WTC11 (cell line): ENCODE results near the gene ARMH4. TPM values are rescaled to one million over a fixed set of nuclear protein-coding genes. Genes with fewer than 3 reads are reported as not detected.

Experiments used
- ATAC-seq: fragments of 200-7000 bp; cut with Tn5 transposase; 2 replicates; pipeline ENCODE4 v1.10.0; 2021; ENCODE audit warnings: mild to moderate bottlenecking, moderate library complexity
- CTCF ChIA-PET: fragments of 300-600 bp; sonication (Branson Sonifier 250); formaldehyde crosslinking; loops from one replicate; lab custom pipeline; 2021; ENCODE audit warnings: antibody characterized with exemption; lab: Charles Lee
- POLR2A ChIA-PET: fragments of 350-600 bp; sonication (Branson Sonifier 250); formaldehyde crosslinking; loops from one replicate; lab custom pipeline; 2021; ENCODE audit warnings: antibody characterized with exemption; lab: Charles Lee
- DNase-seq: peaks from one replicate; pipeline ENCODE4 v3.0.0; 2021; ENCODE audit warnings: low spot score
- H3K27ac Mint-ChIP-seq: 2 replicates; pipeline ENCODE4 v1.8.0; 2021; ENCODE audit warnings: mixed read lengths
- H3K27me3 Mint-ChIP-seq: 2 replicates; pipeline ENCODE4 v1.8.0; 2021; ENCODE audit warnings: low read depth, mild to moderate bottlenecking, moderate library complexity, mixed read lengths
- H3K36me3 Mint-ChIP-seq: 2 replicates; pipeline ENCODE4 v1.8.0; 2021; ENCODE audit warnings: mixed read lengths
- H3K4me1 Mint-ChIP-seq: 2 replicates; pipeline ENCODE4 v1.8.0; 2022; ENCODE audit warnings: mixed read lengths
- H3K4me3 Mint-ChIP-seq: 2 replicates; pipeline ENCODE4 v1.8.0; 2021; ENCODE audit warnings: mild to moderate bottlenecking, moderate library complexity, mixed read lengths
- H3K9me3 Mint-ChIP-seq: 2 replicates; pipeline ENCODE4 v1.8.0; 2021; ENCODE audit warnings: mixed read lengths
- ELF4 ChIP-seq: sonication (generic); formaldehyde crosslinking; IDR thresholded peaks from 2 replicates; pipeline ENCODE4 v1.8.1; 2022; ENCODE audit warnings: low read depth, mild to moderate bottlenecking, moderate library complexity, missing genetic modification reagents
- GABPB1 ChIP-seq: sonication (generic); formaldehyde crosslinking; IDR thresholded peaks from 2 replicates; pipeline ENCODE4 v1.8.1; 2023; ENCODE audit warnings: mild to moderate bottlenecking, missing genetic modification reagents
- MYBL2 ChIP-seq: sonication (generic); formaldehyde crosslinking; IDR thresholded peaks from 2 replicates; pipeline ENCODE4 v1.8.1; 2023; ENCODE audit warnings: mild to moderate bottlenecking, moderate library complexity, missing genetic modification reagents
- SMAD4 ChIP-seq: sonication (generic); formaldehyde crosslinking; IDR thresholded peaks from 2 replicates; pipeline ENCODE4 v1.8.0; 2022; ENCODE audit warnings: mild to moderate bottlenecking, missing genetic modification reagents
- ZNF138 ChIP-seq: sonication (generic); formaldehyde crosslinking; conservative IDR thresholded peaks from 2 replicates; pipeline ENCODE4 v1.8.1; 2022; ENCODE audit warnings: mild to moderate bottlenecking, moderate library complexity, missing genetic modification reagents
- ZNF263 ChIP-seq: sonication (generic); formaldehyde crosslinking; IDR thresholded peaks from 2 replicates; pipeline ENCODE4 v1.8.1; 2022; ENCODE audit warnings: low read depth, mild to moderate bottlenecking, moderate library complexity, missing genetic modification reagents
- ZNF671 ChIP-seq: fragments of 250-450 bp; sonication (Bioruptor Pico); IDR thresholded peaks from 2 replicates; pipeline ENCODE4 v1.8.0; 2021; ENCODE audit warnings: mild to moderate bottlenecking
- total RNA-seq: library from RNA; stranded (reverse); gene quantifications from 3 replicates; pipeline ENCODE4 v1.2.3, GENCODE V29; 2021
- TF ChIP-seq, protein P1 (sequence below): sonication (generic); formaldehyde crosslinking; IDR thresholded peaks from 2 replicates; pipeline ENCODE4 v1.8.0; 2023; ENCODE audit warnings: missing genetic modification reagents, mild to moderate bottlenecking, borderline replicate concordance
- TF ChIP-seq, protein P2 (sequence below): fragments of 250-450 bp; sonication (Bioruptor Pico); IDR thresholded peaks from 2 replicates; pipeline ENCODE4 v2.1.2; 2022; ENCODE audit warnings: mild to moderate bottlenecking, moderate library complexity
- TF ChIP-seq, protein P3 (sequence below): sonication (generic); formaldehyde crosslinking; IDR thresholded peaks from 2 replicates; pipeline ENCODE4 v1.8.1; 2023; ENCODE audit warnings: mild to moderate bottlenecking, missing genetic modification reagents
- TF ChIP-seq, protein P4 (sequence below): sonication (generic); formaldehyde crosslinking; IDR thresholded peaks from 2 replicates; pipeline ENCODE4 v1.8.1; 2023; ENCODE audit warnings: mild to moderate bottlenecking, missing genetic modification reagents, borderline replicate concordance
- TF ChIP-seq, protein P5 (sequence below): sonication (generic); formaldehyde crosslinking; IDR thresholded peaks from 2 replicates; pipeline ENCODE4 v1.8.1; 2022; ENCODE audit warnings: low read depth, mild to moderate bottlenecking, moderate library complexity, missing genetic modification reagents, borderline replicate concordance
- TF ChIP-seq, protein P6 (sequence below): sonication (generic); formaldehyde crosslinking; IDR thresholded peaks from 2 replicates; pipeline ENCODE4 v1.8.0; 2022; ENCODE audit warnings: mild to moderate bottlenecking, missing genetic modification reagents
- TF ChIP-seq, protein P7 (sequence below): sonication (generic); formaldehyde crosslinking; IDR thresholded peaks from 2 replicates; pipeline ENCODE4 v1.8.1; 2022; ENCODE audit warnings: missing genetic modification reagents, borderline replicate concordance
- TF ChIP-seq, protein P8 (sequence below): sonication (generic); formaldehyde crosslinking; IDR thresholded peaks from 2 replicates; pipeline ENCODE4 v1.8.0; 2022; ENCODE audit warnings: mild to moderate bottlenecking, missing genetic modification reagents
- TF ChIP-seq, protein P9 (sequence below): sonication (generic); formaldehyde crosslinking; IDR thresholded peaks from 2 replicates; pipeline ENCODE4 v1.8.1; 2023; ENCODE audit warnings: mild to moderate bottlenecking, missing genetic modification reagents, moderate library complexity
- TF ChIP-seq, protein P10 (sequence below): sonication (generic); formaldehyde crosslinking; IDR thresholded peaks from 2 replicates; pipeline ENCODE4 v1.8.1; 2022; ENCODE audit warnings: mild to moderate bottlenecking, moderate library complexity, missing genetic modification reagents

Gene ARMH4
- total RNA-seq, 1 experiment from 2014 or later: 12.2 TPM

DNA sequence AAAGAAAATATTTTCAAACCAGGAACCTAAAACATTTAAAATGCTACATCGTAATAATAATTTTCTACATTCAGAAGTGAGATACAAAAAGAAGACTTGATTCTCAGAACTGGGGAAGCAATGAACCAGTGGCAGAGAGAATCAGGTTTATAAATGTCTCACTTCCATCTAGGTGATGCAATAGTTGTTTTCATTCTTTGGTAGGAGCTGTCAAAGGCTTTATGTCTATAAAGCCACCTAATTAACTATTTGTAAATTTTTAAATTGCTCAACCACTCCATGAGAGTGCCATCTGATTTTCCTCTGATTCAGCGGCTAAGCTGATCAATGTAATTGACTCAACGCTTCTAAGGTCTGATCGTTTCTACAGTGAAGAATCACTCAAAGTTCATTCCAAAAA is 66.1 kb downstream of the ARMH4 start:
- Mint-ChIP-seq H3K9me3 (no peaks in the 10 kb centered on the region), H3K4me3 (no peak overlapping the region), H3K27ac (no peak overlapping the region), H3K4me1 (peaks cover 9% of the 10 kb centered on the region), H3K36me3 (no peaks in the 10 kb centered on the region), H3K27me3 (no peaks in the 10 kb centered on the region)
- TF ChIP-seq ZNF138 (CRISPR knock-in tag): no peak
- TF ChIP-seq, protein P1, sequence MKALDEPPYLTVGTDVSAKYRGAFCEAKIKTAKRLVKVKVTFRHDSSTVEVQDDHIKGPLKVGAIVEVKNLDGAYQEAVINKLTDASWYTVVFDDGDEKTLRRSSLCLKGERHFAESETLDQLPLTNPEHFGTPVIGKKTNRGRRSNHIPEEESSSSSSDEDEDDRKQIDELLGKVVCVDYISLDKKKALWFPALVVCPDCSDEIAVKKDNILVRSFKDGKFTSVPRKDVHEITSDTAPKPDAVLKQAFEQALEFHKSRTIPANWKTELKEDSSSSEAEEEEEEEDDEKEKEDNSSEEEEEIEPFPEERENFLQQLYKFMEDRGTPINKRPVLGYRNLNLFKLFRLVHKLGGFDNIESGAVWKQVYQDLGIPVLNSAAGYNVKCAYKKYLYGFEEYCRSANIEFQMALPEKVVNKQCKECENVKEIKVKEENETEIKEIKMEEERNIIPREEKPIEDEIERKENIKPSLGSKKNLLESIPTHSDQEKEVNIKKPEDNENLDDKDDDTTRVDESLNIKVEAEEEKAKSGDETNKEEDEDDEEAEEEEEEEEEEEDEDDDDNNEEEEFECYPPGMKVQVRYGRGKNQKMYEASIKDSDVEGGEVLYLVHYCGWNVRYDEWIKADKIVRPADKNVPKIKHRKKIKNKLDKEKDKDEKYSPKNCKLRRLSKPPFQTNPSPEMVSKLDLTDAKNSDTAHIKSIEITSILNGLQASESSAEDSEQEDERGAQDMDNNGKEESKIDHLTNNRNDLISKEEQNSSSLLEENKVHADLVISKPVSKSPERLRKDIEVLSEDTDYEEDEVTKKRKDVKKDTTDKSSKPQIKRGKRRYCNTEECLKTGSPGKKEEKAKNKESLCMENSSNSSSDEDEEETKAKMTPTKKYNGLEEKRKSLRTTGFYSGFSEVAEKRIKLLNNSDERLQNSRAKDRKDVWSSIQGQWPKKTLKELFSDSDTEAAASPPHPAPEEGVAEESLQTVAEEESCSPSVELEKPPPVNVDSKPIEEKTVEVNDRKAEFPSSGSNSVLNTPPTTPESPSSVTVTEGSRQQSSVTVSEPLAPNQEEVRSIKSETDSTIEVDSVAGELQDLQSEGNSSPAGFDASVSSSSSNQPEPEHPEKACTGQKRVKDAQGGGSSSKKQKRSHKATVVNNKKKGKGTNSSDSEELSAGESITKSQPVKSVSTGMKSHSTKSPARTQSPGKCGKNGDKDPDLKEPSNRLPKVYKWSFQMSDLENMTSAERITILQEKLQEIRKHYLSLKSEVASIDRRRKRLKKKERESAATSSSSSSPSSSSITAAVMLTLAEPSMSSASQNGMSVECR (CRISPR knock-in tag): no peak
- TF ChIP-seq, protein P2, sequence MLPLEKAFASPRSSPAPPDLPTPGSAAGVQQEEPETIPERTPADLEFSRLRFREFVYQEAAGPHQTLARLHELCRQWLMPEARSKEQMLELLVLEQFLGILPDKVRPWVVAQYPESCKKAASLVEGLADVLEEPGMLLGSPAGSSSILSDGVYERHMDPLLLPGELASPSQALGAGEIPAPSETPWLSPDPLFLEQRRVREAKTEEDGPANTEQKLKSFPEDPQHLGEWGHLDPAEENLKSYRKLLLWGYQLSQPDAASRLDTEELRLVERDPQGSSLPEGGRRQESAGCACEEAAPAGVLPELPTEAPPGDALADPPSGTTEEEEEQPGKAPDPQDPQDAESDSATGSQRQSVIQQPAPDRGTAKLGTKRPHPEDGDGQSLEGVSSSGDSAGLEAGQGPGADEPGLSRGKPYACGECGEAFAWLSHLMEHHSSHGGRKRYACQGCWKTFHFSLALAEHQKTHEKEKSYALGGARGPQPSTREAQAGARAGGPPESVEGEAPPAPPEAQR (CRISPR knock-in tag): no peak
- TF ChIP-seq, protein P3, sequence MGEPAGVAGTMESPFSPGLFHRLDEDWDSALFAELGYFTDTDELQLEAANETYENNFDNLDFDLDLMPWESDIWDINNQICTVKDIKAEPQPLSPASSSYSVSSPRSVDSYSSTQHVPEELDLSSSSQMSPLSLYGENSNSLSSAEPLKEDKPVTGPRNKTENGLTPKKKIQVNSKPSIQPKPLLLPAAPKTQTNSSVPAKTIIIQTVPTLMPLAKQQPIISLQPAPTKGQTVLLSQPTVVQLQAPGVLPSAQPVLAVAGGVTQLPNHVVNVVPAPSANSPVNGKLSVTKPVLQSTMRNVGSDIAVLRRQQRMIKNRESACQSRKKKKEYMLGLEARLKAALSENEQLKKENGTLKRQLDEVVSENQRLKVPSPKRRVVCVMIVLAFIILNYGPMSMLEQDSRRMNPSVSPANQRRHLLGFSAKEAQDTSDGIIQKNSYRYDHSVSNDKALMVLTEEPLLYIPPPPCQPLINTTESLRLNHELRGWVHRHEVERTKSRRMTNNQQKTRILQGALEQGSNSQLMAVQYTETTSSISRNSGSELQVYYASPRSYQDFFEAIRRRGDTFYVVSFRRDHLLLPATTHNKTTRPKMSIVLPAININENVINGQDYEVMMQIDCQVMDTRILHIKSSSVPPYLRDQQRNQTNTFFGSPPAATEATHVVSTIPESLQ (CRISPR knock-in tag): no peak
- TF ChIP-seq, protein P4, sequence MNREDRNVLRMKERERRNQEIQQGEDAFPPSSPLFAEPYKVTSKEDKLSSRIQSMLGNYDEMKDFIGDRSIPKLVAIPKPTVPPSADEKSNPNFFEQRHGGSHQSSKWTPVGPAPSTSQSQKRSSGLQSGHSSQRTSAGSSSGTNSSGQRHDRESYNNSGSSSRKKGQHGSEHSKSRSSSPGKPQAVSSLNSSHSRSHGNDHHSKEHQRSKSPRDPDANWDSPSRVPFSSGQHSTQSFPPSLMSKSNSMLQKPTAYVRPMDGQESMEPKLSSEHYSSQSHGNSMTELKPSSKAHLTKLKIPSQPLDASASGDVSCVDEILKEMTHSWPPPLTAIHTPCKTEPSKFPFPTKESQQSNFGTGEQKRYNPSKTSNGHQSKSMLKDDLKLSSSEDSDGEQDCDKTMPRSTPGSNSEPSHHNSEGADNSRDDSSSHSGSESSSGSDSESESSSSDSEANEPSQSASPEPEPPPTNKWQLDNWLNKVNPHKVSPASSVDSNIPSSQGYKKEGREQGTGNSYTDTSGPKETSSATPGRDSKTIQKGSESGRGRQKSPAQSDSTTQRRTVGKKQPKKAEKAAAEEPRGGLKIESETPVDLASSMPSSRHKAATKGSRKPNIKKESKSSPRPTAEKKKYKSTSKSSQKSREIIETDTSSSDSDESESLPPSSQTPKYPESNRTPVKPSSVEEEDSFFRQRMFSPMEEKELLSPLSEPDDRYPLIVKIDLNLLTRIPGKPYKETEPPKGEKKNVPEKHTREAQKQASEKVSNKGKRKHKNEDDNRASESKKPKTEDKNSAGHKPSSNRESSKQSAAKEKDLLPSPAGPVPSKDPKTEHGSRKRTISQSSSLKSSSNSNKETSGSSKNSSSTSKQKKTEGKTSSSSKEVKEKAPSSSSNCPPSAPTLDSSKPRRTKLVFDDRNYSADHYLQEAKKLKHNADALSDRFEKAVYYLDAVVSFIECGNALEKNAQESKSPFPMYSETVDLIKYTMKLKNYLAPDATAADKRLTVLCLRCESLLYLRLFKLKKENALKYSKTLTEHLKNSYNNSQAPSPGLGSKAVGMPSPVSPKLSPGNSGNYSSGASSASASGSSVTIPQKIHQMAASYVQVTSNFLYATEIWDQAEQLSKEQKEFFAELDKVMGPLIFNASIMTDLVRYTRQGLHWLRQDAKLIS (CRISPR knock-in tag): no peak
- TF ChIP-seq ELF4: no peak
- TF ChIP-seq MYBL2 (CRISPR knock-in tag): no peak
- TF ChIP-seq, protein P5, sequence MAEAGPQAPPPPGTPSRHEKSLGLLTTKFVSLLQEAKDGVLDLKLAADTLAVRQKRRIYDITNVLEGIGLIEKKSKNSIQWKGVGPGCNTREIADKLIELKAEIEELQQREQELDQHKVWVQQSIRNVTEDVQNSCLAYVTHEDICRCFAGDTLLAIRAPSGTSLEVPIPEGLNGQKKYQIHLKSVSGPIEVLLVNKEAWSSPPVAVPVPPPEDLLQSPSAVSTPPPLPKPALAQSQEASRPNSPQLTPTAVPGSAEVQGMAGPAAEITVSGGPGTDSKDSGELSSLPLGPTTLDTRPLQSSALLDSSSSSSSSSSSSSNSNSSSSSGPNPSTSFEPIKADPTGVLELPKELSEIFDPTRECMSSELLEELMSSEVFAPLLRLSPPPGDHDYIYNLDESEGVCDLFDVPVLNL: no peak
- TF ChIP-seq SMAD4 (CRISPR knock-in tag): no peak
- TF ChIP-seq, protein P6, sequence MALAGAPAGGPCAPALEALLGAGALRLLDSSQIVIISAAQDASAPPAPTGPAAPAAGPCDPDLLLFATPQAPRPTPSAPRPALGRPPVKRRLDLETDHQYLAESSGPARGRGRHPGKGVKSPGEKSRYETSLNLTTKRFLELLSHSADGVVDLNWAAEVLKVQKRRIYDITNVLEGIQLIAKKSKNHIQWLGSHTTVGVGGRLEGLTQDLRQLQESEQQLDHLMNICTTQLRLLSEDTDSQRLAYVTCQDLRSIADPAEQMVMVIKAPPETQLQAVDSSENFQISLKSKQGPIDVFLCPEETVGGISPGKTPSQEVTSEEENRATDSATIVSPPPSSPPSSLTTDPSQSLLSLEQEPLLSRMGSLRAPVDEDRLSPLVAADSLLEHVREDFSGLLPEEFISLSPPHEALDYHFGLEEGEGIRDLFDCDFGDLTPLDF (CRISPR knock-in tag): no peak
- TF ChIP-seq, protein P7, sequence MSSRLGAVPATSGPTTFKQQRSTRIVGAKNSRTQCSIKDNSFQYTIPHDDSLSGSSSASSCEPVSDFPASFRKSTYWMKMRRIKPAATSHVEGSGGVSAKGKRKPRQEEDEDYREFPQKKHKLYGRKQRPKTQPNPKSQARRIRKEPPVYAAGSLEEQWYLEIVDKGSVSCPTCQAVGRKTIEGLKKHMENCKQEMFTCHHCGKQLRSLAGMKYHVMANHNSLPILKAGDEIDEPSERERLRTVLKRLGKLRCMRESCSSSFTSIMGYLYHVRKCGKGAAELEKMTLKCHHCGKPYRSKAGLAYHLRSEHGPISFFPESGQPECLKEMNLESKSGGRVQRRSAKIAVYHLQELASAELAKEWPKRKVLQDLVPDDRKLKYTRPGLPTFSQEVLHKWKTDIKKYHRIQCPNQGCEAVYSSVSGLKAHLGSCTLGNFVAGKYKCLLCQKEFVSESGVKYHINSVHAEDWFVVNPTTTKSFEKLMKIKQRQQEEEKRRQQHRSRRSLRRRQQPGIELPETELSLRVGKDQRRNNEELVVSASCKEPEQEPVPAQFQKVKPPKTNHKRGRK (CRISPR knock-in tag): no peak
- TF ChIP-seq, protein P8, sequence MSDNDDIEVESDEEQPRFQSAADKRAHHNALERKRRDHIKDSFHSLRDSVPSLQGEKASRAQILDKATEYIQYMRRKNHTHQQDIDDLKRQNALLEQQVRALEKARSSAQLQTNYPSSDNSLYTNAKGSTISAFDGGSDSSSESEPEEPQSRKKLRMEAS: no peak
- TF ChIP-seq GABPB1: no peak
- TF ChIP-seq, protein P9, sequence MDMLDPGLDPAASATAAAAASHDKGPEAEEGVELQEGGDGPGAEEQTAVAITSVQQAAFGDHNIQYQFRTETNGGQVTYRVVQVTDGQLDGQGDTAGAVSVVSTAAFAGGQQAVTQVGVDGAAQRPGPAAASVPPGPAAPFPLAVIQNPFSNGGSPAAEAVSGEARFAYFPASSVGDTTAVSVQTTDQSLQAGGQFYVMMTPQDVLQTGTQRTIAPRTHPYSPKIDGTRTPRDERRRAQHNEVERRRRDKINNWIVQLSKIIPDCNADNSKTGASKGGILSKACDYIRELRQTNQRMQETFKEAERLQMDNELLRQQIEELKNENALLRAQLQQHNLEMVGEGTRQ (CRISPR knock-in tag): no peak
- TF ChIP-seq, protein P10, sequence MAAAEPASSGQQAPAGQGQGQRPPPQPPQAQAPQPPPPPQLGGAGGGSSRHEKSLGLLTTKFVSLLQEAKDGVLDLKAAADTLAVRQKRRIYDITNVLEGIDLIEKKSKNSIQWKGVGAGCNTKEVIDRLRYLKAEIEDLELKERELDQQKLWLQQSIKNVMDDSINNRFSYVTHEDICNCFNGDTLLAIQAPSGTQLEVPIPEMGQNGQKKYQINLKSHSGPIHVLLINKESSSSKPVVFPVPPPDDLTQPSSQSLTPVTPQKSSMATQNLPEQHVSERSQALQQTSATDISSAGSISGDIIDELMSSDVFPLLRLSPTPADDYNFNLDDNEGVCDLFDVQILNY (CRISPR knock-in tag): no peak
- no peak for TF ChIP-seq ZNF263 (CRISPR knock-in tag)
- no peak for TF ChIP-seq ZNF671 (CRISPR knock-in tag)
- ATAC-seq (no peak), DNase-seq (no peak)
- POLR2A ChIA-PET: no interaction called here
- CTCF ChIA-PET: no interaction called here
